ENCODE measurements around the gene ZNF484. TPM values are rescaled to one million over a fixed set of nuclear protein-coding genes. Genes with fewer than 3 reads are reported as not detected.

Gene ZNF484
- total RNA-seq, 1 experiment from 2014 or later: 16.6 TPM

- DNase-seq (ENCODE audit: extremely low read depth, low read depth): no peak
These were observed 82.1 kb downstream of the ZNF484 start for GRCh38 chr9:92795598-92796336.

Small RNA genes within 50 kb of the gene (small RNA-seq; reads per million reads assigned to genes)
- gene RNU6-714P: 0 reads per million in 2 experiments

Other genes with a start within 250 kb of the ZNF484 start
- gene IPPK, start 207.9 kb downstream of the ZNF484 start, total RNA-seq (2014; rRNA removed; shearing (Covaris generic)): 16.4 and 17.4 TPM in 2 replicates
- gene BICD2, start 113.2 kb downstream of the ZNF484 start, total RNA-seq (2014; rRNA removed; shearing (Covaris generic)): 21.4 and 23.6 TPM in 2 replicates
- gene FGD3, start 69.5 kb upstream of the ZNF484 start, total RNA-seq (2014; rRNA removed; shearing (Covaris generic)): 0.87 and 1.1 TPM in 2 replicates
- 0.27 and 0.32 TPM in 2 replicates for gene SUSD3, start 180.7 kb upstream of the ZNF484 start, total RNA-seq (2014; rRNA removed; shearing (Covaris generic))
- 62.7 and 74.8 TPM in 2 replicates for gene CARD19, start 218.2 kb upstream of the ZNF484 start, total RNA-seq (2014; rRNA removed; shearing (Covaris generic))